ENCODE measurements around the gene RHOD.

Gene RHOD

DNA sequence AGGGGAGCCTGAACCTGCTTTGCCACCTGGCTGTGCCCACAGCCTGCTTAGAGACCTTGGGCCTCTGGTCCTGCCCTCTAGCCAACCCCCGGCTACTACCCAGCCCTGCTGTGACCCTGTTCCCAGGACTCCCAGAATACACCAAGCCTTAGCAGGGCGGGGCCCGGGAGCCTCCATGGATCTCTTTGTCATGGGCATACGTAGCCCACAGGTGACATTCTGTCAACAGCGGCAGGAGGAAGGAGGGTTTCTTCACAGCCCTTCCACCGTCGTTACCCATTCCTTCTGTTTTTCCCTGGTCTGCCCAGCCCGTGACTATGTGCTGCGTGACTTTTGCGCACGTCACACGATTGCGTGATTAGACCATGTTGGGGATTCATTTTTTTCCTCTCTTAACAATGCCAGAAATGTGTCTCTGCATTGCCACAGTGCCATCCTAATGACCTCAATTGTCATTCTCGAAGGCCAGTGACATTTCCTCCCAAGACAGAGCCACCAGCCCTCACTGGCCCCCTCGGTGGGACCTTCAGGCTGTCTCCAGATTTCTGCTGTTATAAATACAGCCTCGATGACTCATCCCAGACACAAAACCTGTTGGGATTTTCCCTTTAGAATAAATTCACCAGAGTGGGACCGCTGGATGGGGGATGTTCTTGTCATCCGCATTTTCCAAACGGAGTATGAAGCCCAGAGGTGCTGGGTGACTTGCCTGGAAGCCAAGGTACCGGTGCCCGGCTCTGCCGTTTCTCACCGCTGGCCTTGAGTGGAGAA lies 24.7 kb upstream of the RHOD start:
- DNase-seq, result no peak

- peak in 16 of 56 donors; percentile 7 to 51 (median 20) for DNase-seq
Observed at GRCh38 chr11:67032830-67033551, 23.7 kb upstream of the RHOD start.

DNA sequence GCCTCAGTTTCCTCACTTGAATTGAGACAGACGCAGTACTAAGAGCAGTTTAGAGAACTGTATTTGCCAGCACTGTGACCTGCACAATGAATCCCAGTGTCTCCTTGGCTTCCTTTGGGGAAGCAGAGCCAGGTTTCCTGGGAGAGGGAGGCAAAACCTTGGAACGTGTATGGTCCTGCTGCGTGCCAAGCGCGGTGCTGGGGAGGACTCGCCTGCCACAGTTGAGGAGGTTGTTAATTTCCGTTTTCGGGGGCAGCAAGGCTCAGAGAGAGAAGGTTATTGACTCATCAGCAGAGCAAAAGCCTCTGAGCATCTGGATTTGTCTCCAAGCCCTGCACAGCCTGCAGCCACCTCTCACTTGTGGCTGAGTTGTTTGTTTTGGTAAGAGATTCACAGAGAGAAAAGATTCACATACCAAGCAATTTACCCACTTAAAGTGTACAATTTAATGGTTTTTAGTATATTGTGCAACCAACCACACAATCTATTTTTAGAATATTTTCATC lies 22.9 kb upstream of the RHOD start:
- DNase-seq, result peak in 40 of 56 donors; percentile 17 to 77 (median 41)

DNA sequence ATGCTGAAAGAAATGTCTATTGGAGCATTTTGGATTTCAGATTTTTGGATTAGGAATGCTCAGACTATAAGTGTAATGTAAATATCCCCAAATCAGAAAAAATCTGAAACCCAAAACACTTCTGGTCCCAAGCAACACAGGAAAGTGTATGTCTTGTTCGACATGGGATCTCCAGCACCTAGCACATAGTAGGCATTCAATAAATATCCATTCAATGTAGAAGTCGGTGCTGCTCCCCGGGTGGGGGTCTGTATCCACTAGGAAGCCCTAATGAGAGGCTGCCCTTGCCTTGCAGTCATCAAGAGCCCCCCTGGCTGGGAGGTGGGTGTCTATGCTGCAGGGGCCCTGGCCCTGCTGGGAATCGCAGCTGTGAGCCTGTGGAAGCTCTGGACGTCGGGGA lies 22.3 kb upstream of the RHOD start:
- no peak for DNase-seq

- DNase-seq, result no peak
Observed at GRCh38 chr11:67040147-67040546, 16.5 kb upstream of the RHOD start.

DNA sequence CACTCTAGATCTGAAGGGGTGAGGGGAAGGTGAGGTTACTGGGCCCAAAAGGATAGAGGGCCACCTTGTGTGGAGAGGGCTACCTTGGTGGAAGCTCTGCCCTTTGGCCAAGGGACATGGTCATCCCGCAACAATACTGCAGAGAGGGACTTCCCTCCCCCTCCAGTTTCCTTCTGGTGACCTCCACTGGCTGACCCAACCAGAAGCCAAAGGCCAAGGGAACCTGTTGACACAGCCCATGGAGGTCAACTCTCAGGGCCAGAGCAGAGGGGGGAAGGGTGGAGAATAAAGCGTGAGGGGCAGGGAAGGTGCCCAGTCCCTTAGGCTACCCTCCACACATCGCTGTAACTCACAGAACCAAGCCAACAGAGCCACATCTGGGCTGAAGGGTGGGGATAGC lies 15.0 kb upstream of the RHOD start:
- DNase-seq, result no peak

GRCh38 chr11:67043572-67044349 lies 12.9 kb upstream of the RHOD start:
- no peak for DNase-seq

DNA sequence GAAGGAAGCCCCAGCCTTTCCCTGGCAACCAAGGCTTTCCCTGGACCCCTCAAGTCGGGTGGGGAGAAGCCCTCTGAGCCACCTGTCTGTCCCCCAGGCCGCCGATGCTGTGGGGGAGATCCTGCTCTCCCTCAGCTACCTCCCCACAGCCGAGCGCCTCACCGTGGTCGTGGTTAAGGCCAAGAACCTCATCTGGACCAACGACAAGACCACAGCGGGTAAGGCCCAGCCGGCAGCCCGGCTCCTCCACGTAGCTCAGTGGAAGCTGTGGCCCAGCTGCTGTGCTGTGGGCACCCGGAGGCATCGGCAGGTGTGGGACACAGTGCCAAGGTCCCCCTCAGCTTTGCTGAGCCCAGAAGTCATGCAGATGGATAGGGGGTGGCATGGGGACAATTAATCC lies 12.2 kb upstream of the RHOD start:
- DNase-seq, result no peak

- DNase-seq, result peak in 35 of 56 donors; percentile 21 to 84 (median 54)
Observed at GRCh38 chr11:67045314-67045713, 11.3 kb upstream of the RHOD start.

GRCh38 chr11:67048515-67049130 lies 8.0 kb upstream of the RHOD start:
- DNase-seq, result no peak

DNA sequence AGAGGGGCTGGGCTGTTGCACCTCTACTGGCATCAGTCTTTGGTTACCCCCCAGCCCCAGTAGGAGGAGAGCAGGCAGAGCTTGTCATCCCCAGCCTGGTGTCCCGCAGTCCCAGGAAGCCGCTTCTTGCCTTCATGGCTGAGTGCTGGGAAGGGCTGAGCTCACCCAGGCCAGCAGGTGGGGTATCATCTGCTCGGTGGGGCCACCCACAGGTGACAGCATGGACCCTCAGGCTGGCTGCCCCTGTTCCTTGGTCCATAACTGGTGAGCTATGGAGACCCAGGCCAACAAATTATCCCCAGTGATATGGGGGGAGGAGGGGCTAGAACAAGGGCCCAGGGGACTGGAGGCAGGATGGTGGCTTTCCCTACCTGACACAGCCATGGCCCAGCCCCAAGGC lies 6.5 kb upstream of the RHOD start:
- no peak for DNase-seq

DNA sequence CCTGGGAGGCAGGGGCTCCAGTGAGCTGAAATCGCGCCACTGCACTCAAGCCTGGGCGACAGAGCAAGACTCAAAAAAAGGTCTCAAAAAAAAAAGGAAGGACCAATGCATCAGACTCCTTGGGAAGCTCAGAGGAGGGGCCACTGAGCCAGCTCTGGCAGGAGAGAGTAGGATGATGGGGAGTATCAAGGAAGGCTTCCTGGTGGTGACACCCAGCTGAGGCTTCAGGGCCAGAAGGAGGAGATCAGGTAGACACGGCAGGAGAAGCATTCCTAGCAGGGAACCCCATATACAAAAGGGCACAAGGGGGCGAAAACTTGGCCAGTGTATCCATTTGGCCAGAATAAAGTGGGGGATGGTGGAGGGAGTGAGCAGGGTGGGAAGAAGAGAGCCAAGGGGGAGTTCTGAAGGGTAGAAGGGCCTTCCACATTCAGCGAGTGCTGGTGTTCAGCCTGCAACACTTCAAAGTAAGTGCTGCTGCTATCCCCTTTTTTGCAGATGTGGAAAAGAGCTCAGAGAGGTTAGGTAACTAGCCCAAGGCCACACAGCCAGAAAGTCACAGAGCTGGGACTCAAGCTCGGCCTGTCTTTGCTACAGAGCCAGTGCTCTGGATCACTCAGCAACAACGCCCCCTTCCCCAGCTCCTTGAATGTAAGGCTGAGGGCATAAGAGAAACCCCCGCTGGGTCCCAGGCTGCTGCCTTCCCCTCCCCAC lies 5.3 kb upstream of the RHOD start:
- no peak for DNase-seq

GRCh38 chr11:67051945-67052488 lies 4.6 kb upstream of the RHOD start:
- no peak for DNase-seq

GRCh38 chr11:67052891-67053290 lies 3.8 kb upstream of the RHOD start:
- no peak for DNase-seq

DNA sequence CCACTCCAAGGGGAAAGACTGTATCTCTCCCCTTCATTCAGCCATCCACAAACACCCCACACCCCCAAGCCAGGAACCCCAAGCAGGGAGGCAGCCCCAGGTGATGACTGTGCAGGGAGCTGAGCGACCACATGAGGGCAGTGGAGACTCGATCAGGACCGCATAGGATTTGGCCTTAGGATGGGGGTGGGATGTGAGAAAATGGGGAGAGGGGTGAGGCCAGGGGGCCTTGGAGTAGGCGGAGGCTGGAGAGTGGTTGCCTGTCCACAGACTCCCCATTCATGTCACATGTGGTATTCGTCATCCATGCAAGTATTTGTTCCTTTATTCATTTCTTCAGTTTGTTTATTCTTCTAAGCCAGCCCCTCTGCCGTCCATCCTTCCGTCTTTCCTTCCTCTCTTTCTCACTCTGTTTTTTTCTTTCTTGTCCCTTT lies 2.7 kb upstream of the RHOD start:
- peak in 35 of 56 donors; percentile 5 to 74 (median 34) for DNase-seq

- DNase-seq, result no peak
Observed at GRCh38 chr11:67054346-67054835, 2.3 kb upstream of the RHOD start.

GRCh38 chr11:67054836-67055523 lies 1.7 kb upstream of the RHOD start:
- peak in 31 of 56 donors; percentile 3 to 82 (median 49) for DNase-seq

- peak in 31 of 56 donors; percentile 5 to 74 (median 37) for DNase-seq
Observed at GRCh38 chr11:67055812-67056211, 835 bp upstream of the RHOD start.

DNA sequence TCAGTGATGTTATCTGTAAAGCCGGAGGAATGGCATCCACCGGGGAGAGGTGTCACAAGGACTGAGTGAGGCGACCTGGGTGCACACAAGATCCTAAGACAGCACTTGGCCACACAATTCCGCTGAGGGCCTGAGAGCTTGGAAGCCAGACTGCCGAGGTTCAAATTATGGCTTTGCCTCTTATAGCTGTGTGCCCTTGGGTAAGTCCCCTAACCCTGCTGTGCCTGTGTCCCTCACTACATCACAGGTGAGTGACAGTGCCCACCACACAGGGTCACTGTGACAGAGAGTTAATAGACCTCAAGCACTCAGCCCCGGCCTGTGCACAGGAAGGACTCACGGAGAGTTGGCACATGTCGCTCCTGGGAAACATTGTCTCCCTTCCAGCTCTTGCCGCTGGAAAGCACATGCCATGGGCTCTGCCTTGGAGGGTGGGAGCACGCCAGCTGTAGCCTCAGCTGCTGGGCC lies 592 bp downstream of the RHOD start:
- no peak for DNase-seq
